ENCODE results near the gene MTFR1L. TPM values are rescaled to one million over a fixed set of nuclear protein-coding genes. Genes with fewer than 3 reads are reported as not detected.

MTFR1L gene
- total RNA-seq, 1 experiment from 2014 or later: 32.5 TPM

DNA sequence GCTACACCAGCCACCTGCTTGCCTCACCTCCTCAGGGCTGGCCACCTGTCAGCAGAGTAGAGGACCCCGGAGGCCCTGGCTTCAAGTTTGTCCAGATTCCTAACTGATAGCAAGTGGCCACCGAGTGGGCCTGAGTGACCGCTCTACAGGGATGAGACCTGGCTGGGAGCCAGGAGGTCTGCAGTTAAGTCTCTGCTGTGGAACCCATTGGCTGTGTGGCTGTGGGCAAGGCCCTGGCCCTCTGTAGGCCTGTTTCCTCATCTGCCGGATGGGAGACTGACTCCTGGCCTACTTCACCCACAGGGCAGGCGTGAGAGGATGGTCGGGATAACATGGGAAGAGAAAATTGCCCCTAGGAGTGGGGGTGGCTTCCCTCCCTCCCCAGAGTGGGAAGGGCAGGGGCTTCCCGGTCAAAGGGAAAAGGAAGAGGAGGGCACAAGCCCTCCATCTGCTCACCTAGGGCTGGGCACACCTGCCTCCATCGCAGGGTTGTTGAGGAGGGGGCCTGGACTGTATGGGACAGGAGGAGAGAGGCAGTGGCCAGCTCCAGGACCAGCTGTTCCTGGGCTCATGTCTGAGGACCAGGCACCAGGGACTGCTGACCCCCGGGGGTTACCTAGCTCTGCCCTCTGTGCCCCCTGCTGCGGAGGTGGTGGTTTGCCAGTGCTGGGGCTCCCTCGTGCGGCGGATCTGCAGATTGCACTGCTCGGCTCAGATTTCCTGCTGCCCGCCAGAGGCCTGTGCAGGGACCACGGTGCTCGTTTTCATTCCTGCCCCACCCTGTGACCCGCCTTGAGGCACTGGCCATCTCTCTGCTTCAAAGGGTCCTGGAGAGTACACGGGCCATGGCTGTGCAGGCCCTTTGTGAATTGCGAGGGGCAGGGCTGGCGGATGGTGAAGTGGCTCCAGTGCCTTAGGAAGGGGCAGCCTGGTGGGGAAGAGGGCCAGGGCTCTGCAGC, 9.1 kb upstream of the MTFR1L start:
- Histone ChIP-seq H3K23me2 (ENCODE audit: insufficient read length, low read depth, low read length, poor library complexity, severe bottlenecking) (no peaks in the 10 kb centered on the region), H3K4ac (ENCODE audit: low read depth, low read length) (no peak overlapping the region), H4K91ac (ENCODE audit: insufficient read length, low read depth, low read length) (no peak overlapping the region), H3K9me3 (ENCODE audit: control insufficient read depth, low read depth, low read length) (no peaks in the 10 kb centered on the region), H2AFZ (ENCODE audit: low read length) (no peak overlapping the region), H3K27me3 (ENCODE audit: insufficient read depth, low read length) (no peaks in the 10 kb centered on the region), H3K27ac (ENCODE audit: insufficient read length, low read depth, low read length) (no peak overlapping the region), H3K9ac (ENCODE audit: extremely low read depth, insufficient read length, low read length) (no peak overlapping the region), H3K23ac (ENCODE audit: insufficient read length, low read depth, low read length) (no peak overlapping the region), H4K8ac (replicated peaks; ENCODE audit: insufficient read length, low read depth, low read length) (no peak overlapping the region), H3K79me1 (ENCODE audit: insufficient read depth, low read depth, low read length, poor library complexity, severe bottlenecking) (no peaks in the 10 kb centered on the region), H2BK120ac (ENCODE audit: low read depth, low read length, poor library complexity, severe bottlenecking) (no peak overlapping the region), H3K79me2 (ENCODE audit: insufficient read depth, low read length) (no peaks in the 10 kb centered on the region), H3K18ac (ENCODE audit: insufficient read length, low read depth, low read length) (no peak overlapping the region), H3K4me2 (ENCODE audit: insufficient read depth, insufficient read length, low read length) (no peak overlapping the region), H4K5ac (ENCODE audit: insufficient read length, low read depth, low read length) (no peak overlapping the region), H3K14ac (ENCODE audit: insufficient read depth, low read length) (no peak overlapping the region), H4K20me1 (ENCODE audit: control insufficient read depth, insufficient read depth, insufficient read length) (no peaks in the 10 kb centered on the region), H2BK5ac (ENCODE audit: insufficient read length, low read length) (no peak overlapping the region), H3K56ac (ENCODE audit: insufficient read length, low read depth, low read length) (no peak overlapping the region), H3T11ph (ENCODE audit: low read length) (no peak overlapping the region), H2BK15ac (ENCODE audit: low read depth, low read length) (no peak overlapping the region), H2BK20ac (ENCODE audit: low read depth, low read length, poor library complexity, severe bottlenecking) (no peak overlapping the region), H2BK12ac (ENCODE audit: insufficient read length, low read depth, low read length) (no peak overlapping the region), H3K4me1 (ENCODE audit: insufficient read depth, low read length) (no peaks in the 10 kb centered on the region), H2AK5ac (ENCODE audit: insufficient read length, low read length) (no peak overlapping the region)
- TF ChIP-seq, protein P1, sequence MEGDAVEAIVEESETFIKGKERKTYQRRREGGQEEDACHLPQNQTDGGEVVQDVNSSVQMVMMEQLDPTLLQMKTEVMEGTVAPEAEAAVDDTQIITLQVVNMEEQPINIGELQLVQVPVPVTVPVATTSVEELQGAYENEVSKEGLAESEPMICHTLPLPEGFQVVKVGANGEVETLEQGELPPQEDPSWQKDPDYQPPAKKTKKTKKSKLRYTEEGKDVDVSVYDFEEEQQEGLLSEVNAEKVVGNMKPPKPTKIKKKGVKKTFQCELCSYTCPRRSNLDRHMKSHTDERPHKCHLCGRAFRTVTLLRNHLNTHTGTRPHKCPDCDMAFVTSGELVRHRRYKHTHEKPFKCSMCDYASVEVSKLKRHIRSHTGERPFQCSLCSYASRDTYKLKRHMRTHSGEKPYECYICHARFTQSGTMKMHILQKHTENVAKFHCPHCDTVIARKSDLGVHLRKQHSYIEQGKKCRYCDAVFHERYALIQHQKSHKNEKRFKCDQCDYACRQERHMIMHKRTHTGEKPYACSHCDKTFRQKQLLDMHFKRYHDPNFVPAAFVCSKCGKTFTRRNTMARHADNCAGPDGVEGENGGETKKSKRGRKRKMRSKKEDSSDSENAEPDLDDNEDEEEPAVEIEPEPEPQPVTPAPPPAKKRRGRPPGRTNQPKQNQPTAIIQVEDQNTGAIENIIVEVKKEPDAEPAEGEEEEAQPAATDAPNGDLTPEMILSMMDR (conservative IDR thresholded peaks at IDR 0.05): peak; percentile 96
- no peaks in the 10 kb centered on the region for H3K27me3 Mint-ChIP-seq (ENCODE audit: low read depth)
- no peaks in the 10 kb centered on the region for H3K9me3 Mint-ChIP-seq
- WGBS (ENCODE audit: extremely low coverage, insufficient read length, low lambda C conversion rate): no CpG with 5 or more reads among the region's 21 CpGs
- no peak overlapping the region; a peak in 1 of 5 replicates for H3K4me3 Mint-ChIP-seq
- peaks cover 2 to 6% of the 10 kb centered on the region in 2 experiments; a peak in 3 of 4 replicates for H3K4me1 Mint-ChIP-seq
- peak; percentile 86 for DNase-seq
- H3K36me3 Mint-ChIP-seq (ENCODE audit: insufficient read depth in 1 of 3, low read depth in 3 of 3): peaks cover 19 to 66% (median 44%) of the 10 kb centered on the region in 3 experiments; a peak in 6 of 7 replicates
- H3K27ac Mint-ChIP-seq: 0 out of 7 replicates have a peak overlapping the region, but pooled peaks of 1 of the 3 experiments have one; percentile 44
